K562 (cell line): ENCODE results near the gene ZNHIT2. TPM values are rescaled to one million over a fixed set of nuclear protein-coding genes. Genes with fewer than 3 reads are reported as not detected.

Experiments used
- ARID3A ChIP-seq: IDR thresholded peaks from 2 replicates; pipeline ENCODE4 v1.6.1; 2012; ENCODE audit warnings: low read depth, low read length, improper control_type of control experiment, borderline replicate concordance
- HNRNPL ChIP-seq: fragments of 200-400 bp; formaldehyde crosslinking; IDR thresholded peaks from 2 replicates; pipeline ENCODE4 v1.6.1; 2017; ENCODE audit warnings: low read depth, mild to moderate bottlenecking, low read length
- JUND ChIP-seq, 2 experiments: IDR thresholded peaks; 2 replicates in 1 of 2; 3 replicates in 1 of 2; pipeline ENCODE4 v1.6.1; 2011; ENCODE audit warnings: borderline replicate concordance in 2 of 2, low read depth in 2 of 2, low read length in 2 of 2, improper control_type of control experiment in 1 of 2, missing biosample characterization in 1 of 2, missing genetic modification characterization in 1 of 2, missing genetic modification reagents in 1 of 2
- L3MBTL2 ChIP-seq: fragments of 450-650 bp; IDR thresholded peaks from 2 replicates; pipeline ENCODE4 v1.6.1; 2016; ENCODE audit warnings: mild to moderate bottlenecking, moderate library complexity
- MAX ChIP-seq: sonication (generic); formaldehyde crosslinking; IDR thresholded peaks from 2 replicates; pipeline ENCODE4 v1.9.0; 2022; ENCODE audit warnings: mild to moderate bottlenecking, missing genetic modification reagents
- MCM3 ChIP-seq: fragments of 450-650 bp; IDR thresholded peaks from 2 replicates; pipeline ENCODE4 v1.6.1; 2016
- MGA ChIP-seq: fragments of 450-650 bp; IDR thresholded peaks from 2 replicates; pipeline ENCODE4 v1.6.1; 2016; ENCODE audit warnings: mild to moderate bottlenecking, moderate library complexity
- NFRKB ChIP-seq: fragments of 450-650 bp; IDR thresholded peaks from 2 replicates; pipeline ENCODE4 v1.6.1; 2016; ENCODE audit warnings: low read depth
- POU5F1 ChIP-seq: fragments of 150-350 bp; IDR thresholded peaks from 2 replicates; pipeline ENCODE4 v1.6.1; 2014; ENCODE audit warnings: borderline replicate concordance, low read length, low read depth, mild to moderate bottlenecking; ENCODE audit not compliant: partially characterized antibody
- ZBTB17 ChIP-seq: fragments of 450-650 bp; formaldehyde crosslinking; IDR thresholded peaks from 2 replicates; pipeline ENCODE4 v1.4.0; 2020; ENCODE audit warnings: mild to moderate bottlenecking
- polyA plus RNA-seq, 8 experiments: library from polyadenylated mRNA; depleted of rRNA in 4 of 8; stranded (reverse) in 5 of 8; unstranded in 3 of 8; fragments of >200 nt; fragmentation: Nextera tagmentation in 2 of 8; fragmentation: Illumina TruSeq in 1 of 8; extraction: Ambion mirVana in 2 of 8; extraction: Trizol in 1 of 8; gene quantifications; 2 replicates each; pipeline versions ENCODE4 v1.2.1 to v1.2.3, GENCODE V29; 2011 to 2014; ENCODE audit warnings: inconsistent platforms in 1 of 8, missing spikeins in 1 of 8
- total RNA-seq, 7 experiments: library from RNA; depleted of rRNA in 6 of 7; stranded (reverse); fragments of >200 nt in 6 of 7; fragmentation: Illumina TruSeq in 2 of 7; extraction: Trizol in 2 of 7; gene quantifications; 2 replicates each; pipeline versions ENCODE4 v1.2.1 to v1.2.3, GENCODE V29; 2011 to 2021; ENCODE audit warnings: low replicate concordance in 1 of 7

The ZNHIT2 gene
- total and polyA plus RNA-seq, 9 of the 15 experiments (the other 6 are each of a cell fraction or from before 2014, with no cell fraction given), result 0.08 to 39.0 (median 2.5) TPM

GRCh38 chr11:65116370-65117205, 913 bp downstream of the ZNHIT2 start (continued):
- TF ChIP-seq POU5F1 (no peak), NFRKB (no peak), HNRNPL (peak; percentile 73; the same call in 1 of the 2 replicates), MGA (peak; percentile 88), L3MBTL2 (peak; percentile 69; the same call in 1 of the 2 replicates), JUND (IDR thresholded peaks at IDR 0.05; ENCODE audit: borderline replicate concordance, low read depth, low read length) (no peak), JUND (tag; IDR thresholded peaks at IDR 0.05; ENCODE audit: borderline replicate concordance, low read depth, low read length) (no peak), MCM3 (no peak), ARID3A (no peak), ZBTB17 (no peak), MAX (CRISPR knock-in tag) (peak; percentile 88)
